GM18858 (cell line): Measurements from ENCODE around the gene ENOSF1.

Source experiments
- ATAC-seq: cut with Tn5 transposase; IDR thresholded peaks from one replicate; pipeline ENCODE4 v1.9.1; 2021; ENCODE audit not compliant: unreplicated experiment

ENOSF1 gene

GRCh38 chr18:644395-645004, 67.9 kb downstream of the ENOSF1 start:
- peak; percentile 55 for ATAC-seq

GRCh38 chr18:641224-641623, 71.2 kb downstream of the ENOSF1 start:
- no peak for ATAC-seq

GRCh38 chr18:635171-635570, 77.3 kb downstream of the ENOSF1 start:
- ATAC-seq: no peak

- no peak for ATAC-seq
Measured at GRCh38 chr18:634551-635045, 77.8 kb downstream of the ENOSF1 start.

- ATAC-seq: no peak
Measured at GRCh38 chr18:631560-631959, 80.9 kb downstream of the ENOSF1 start.

- no peak for ATAC-seq
Measured at GRCh38 chr18:629269-630150, 82.9 kb downstream of the ENOSF1 start.

- ATAC-seq: no peak
Measured at GRCh38 chr18:627231-627630, 85.2 kb downstream of the ENOSF1 start.

- ATAC-seq: no peak
Measured at GRCh38 chr18:623761-624620, 88.4 kb downstream of the ENOSF1 start.

- no peak for ATAC-seq
Measured at GRCh38 chr18:622289-622688, 90.1 kb downstream of the ENOSF1 start.

GRCh38 chr18:621291-622043, 91.0 kb downstream of the ENOSF1 start:
- no peak for ATAC-seq
